PC-9 (cell line): ENCODE data around the gene ZSCAN4. TPM values are rescaled to one million over a fixed set of nuclear protein-coding genes. Genes with fewer than 3 reads are reported as not detected.

Source experiments
- BruUV-seq: library from RNA; stranded (reverse); fragments of 400-500 nt; replicated peaks from 2 replicates; lab custom pipeline; 2021; lab: Mats Ljungman, UMichigan
- CTCF ChIA-PET: fragments of 300-600 bp; sonication (Branson Sonifier 250); formaldehyde crosslinking; loops from one replicate; lab custom pipeline; 2022; ENCODE audit warnings: antibody characterized with exemption; lab: Charles Lee
- POLR2A ChIA-PET: fragments of 300-600 bp; sonication (Branson Sonifier 250); formaldehyde crosslinking; loops from one replicate; lab custom pipeline; 2022; ENCODE audit warnings: antibody characterized with exemption; ENCODE audit not compliant: unreplicated experiment; lab: Charles Lee
- DNase-seq, 2 experiments: peaks; one replicate each; pipeline versions ENCODE4 v3.0.0 to v3.0.0-alpha.2; 2015 to 2022; ENCODE audit warnings: mixed read lengths in 1 of 2
- H2AFZ ChIP-seq: fragments of 200-600 bp; sonication (generic); 2 replicates; pipeline ENCODE4 v1.8.1; 2017; ENCODE audit warnings: antibody characterized with exemption
- H3F3A ChIP-seq: fragments of 200-600 bp; sonication (generic); 2 replicates; pipeline ENCODE4 v1.8.1; 2017; ENCODE audit warnings: antibody characterized with exemption, mild to moderate bottlenecking, low read depth; ENCODE audit not compliant: insufficient read depth
- H3K27ac ChIP-seq: fragments of 200-600 bp; sonication (generic); 2 replicates; pipeline ENCODE4 v1.6.1; 2016; ENCODE audit warnings: mixed run types
- H3K27me3 ChIP-seq: fragments of 200-600 bp; sonication (generic); 2 replicates; pipeline ENCODE4 v1.6.1; 2016; ENCODE audit warnings: low read depth, mixed run types; ENCODE audit not compliant: insufficient read depth
- H3K36me3 ChIP-seq: fragments of 200-600 bp; sonication (generic); 2 replicates; pipeline ENCODE4 v1.6.1; 2016; ENCODE audit warnings: low read depth, mixed run types
- H3K4me1 ChIP-seq: fragments of 200-600 bp; sonication (generic); replicated peaks from 2 replicates; pipeline ENCODE4 v1.6.1; 2016; ENCODE audit warnings: mixed run types; ENCODE audit not compliant: insufficient read depth
- H3K4me2 ChIP-seq: fragments of 200-600 bp; sonication (generic); 2 replicates; pipeline ENCODE4 v1.6.1; 2017; ENCODE audit warnings: mixed run types
- H3K4me3 ChIP-seq: fragments of 200-600 bp; sonication (generic); 2 replicates; pipeline ENCODE4 v1.6.1; 2016; ENCODE audit warnings: mixed run types
- H3K79me2 ChIP-seq: fragments of 200-600 bp; sonication (generic); 2 replicates; pipeline ENCODE4 v1.6.1; 2017; ENCODE audit warnings: low read depth, mixed run types
- H3K9me2 ChIP-seq: fragments of 200-600 bp; sonication (generic); 2 replicates; pipeline ENCODE4 v1.8.1; 2017; ENCODE audit warnings: mild to moderate bottlenecking; ENCODE audit not compliant: insufficient read depth
- H3K9me3 ChIP-seq: fragments of 200-600 bp; sonication (generic); 2 replicates; pipeline ENCODE4 v1.8.1; 2016; ENCODE audit warnings: low read depth; ENCODE audit not compliant: insufficient read depth
- H4K20me1 ChIP-seq: fragments of 200-600 bp; sonication (generic); 2 replicates; pipeline ENCODE4 v1.8.1; 2017; ENCODE audit not compliant: insufficient read depth
- CTCF ChIP-seq: fragments of 200-600 bp; sonication (generic); conservative IDR thresholded peaks from 2 replicates; pipeline ENCODE4 v1.6.1; 2017; ENCODE audit warnings: mixed run types, antibody characterized with exemption, mild to moderate bottlenecking, moderate library complexity
- EZH2 ChIP-seq: fragments of 200-600 bp; sonication (generic); IDR thresholded peaks from 2 replicates; pipeline ENCODE4 v1.8.0; 2017; ENCODE audit warnings: antibody characterized with exemption, low read depth
- intact Hi-C: fragments of 100-400 bp; cut with micrococcal nuclease; formaldehyde crosslinking; loops from one replicate; pipeline ENCODE4 v1.10.0; 2022; ENCODE audit not compliant: unreplicated experiment
- total RNA-seq: library from RNA; stranded (reverse); gene quantifications from 2 replicates; pipeline ENCODE4 v1.2.3, GENCODE V29; 2021

The ZSCAN4 gene
- total RNA-seq, 1 experiment from 2014 or later, result not detected

GRCh38 chr19:57632987-57633831 lies 35.5 kb upstream of the ZSCAN4 start, which contains the start of gene ZNF211:
Gene ZNF211 (plus strand): TSS chr19:57633168. CDS start chr19:57633347, 179 bp downstream.
- Histone ChIP-seq H3K27ac (no peak within 1 kb of the TSS), H3K4me2 (peak within 1 kb of the TSS; percentile 91), H4K20me1 (no peaks in the 10 kb centered on the region), H3K27me3 (no peaks in the 10 kb centered on the region), H2AFZ (peak within 1 kb of the TSS; percentile 98), H3K4me1 (peaks cover 7% of the 10 kb centered on the region), H3K79me2 (peaks cover 9% of the 10 kb centered on the region; the same call in 1 of the 2 replicates), H3F3A (no peaks in the 10 kb centered on the region), H3K9me3 (peaks cover 19% of the 10 kb centered on the region), H3K4me3 (peak within 1 kb of the TSS; percentile 74), H3K36me3 (peaks cover 20% of the 10 kb centered on the region), H3K9me2 (no peaks in the 10 kb centered on the region)
- ChIA-PET POLR2A (interaction anchor here (0.5 to 0.7 kb wide), 5 partner anchors 136 to 900 kb away, joined by 3 to 15 read pairs (median 3); partner anchors contain the start of gene ZNF586), CTCF (interaction anchor here (0.6 kb wide), 1 partner anchor 193 kb away, joined by 3 read pairs; no protein-coding TSS in a partner anchor)
- TF ChIP-seq EZH2 (no peak), CTCF (no peak)
- DNase-seq, result peak; percentile 90 to 91
- intact Hi-C loops, result loop anchor here (1.0 to 5.0 kb wide), 3 partner anchors 19 to 76 kb away; partner anchors contain the start of genes ZNF134, ZNF550 and ZNF551
- BruUV-seq, result no TSS peak

GRCh38 chr19:57633832-57634131 lies 35.0 kb upstream of the ZSCAN4 start:
- H4K20me1 ChIP-seq, result no peaks in the 10 kb centered on the region
- peak overlapping the region; percentile 98 for H2AFZ ChIP-seq
- H3K79me2 ChIP-seq, result peaks cover 9% of the 10 kb centered on the region; the same call in 1 of the 2 replicates
- ChIA-PET POLR2A (interaction anchor here (0.5 to 0.6 kb wide), 2 partner anchors 283 to 297 kb away, joined by 3 to 15 read pairs; no protein-coding TSS in a partner anchor), CTCF (no interaction called here)
- no TSS peak for BruUV-seq
- no peak for TF ChIP-seq EZH2
- no peak for TF ChIP-seq CTCF
- H3K4me3 ChIP-seq, result peak overlapping the region; percentile 74
- no peaks in the 10 kb centered on the region for H3K27me3 ChIP-seq
- no peaks in the 10 kb centered on the region for H3K9me2 ChIP-seq
- peak overlapping the region; percentile 91 for H3K4me2 ChIP-seq
- H3K9me3 ChIP-seq, result peaks cover 21% of the 10 kb centered on the region
- H3F3A ChIP-seq, result no peaks in the 10 kb centered on the region
- peaks cover 7% of the 10 kb centered on the region for H3K4me1 ChIP-seq
- peaks cover 25% of the 10 kb centered on the region for H3K36me3 ChIP-seq
- no peak overlapping the region for H3K27ac ChIP-seq
- intact Hi-C loops, result loop anchor here (1.0 to 5.0 kb wide), 3 partner anchors 19 to 76 kb away; partner anchors contain the start of genes ZNF134, ZNF550 and ZNF551
- DNase-seq, result no peak

GRCh38 chr19:57637379-57637778 lies 31.4 kb upstream of the ZSCAN4 start:
- Histone ChIP-seq H3K36me3 (peaks cover 57% of the 10 kb centered on the region), H3K79me2 (peaks cover 9% of the 10 kb centered on the region; the same call in 1 of the 2 replicates), H3K27me3 (no peaks in the 10 kb centered on the region), H3K4me1 (peaks cover 7% of the 10 kb centered on the region), H3K27ac (no peak overlapping the region), H3K9me3 (peaks cover 44% of the 10 kb centered on the region), H3K9me2 (no peaks in the 10 kb centered on the region), H3K4me2 (no peak overlapping the region), H2AFZ (no peak overlapping the region), H3K4me3 (no peak overlapping the region), H4K20me1 (no peaks in the 10 kb centered on the region), H3F3A (no peaks in the 10 kb centered on the region)
- ChIA-PET POLR2A (no interaction called here), CTCF (no interaction called here)
- BruUV-seq, result no TSS peak
- intact Hi-C loops, result no loop called here
- no peak for DNase-seq
- no peak for TF ChIP-seq CTCF
- no peak for TF ChIP-seq EZH2
